Endothelial cell of umbilical vein (primary cell): ENCODE measurements around the gene XRCC2. TPM values are rescaled to one million over a fixed set of nuclear protein-coding genes. Genes with fewer than 3 reads are reported as not detected.

Experiments
- BruUV-seq: library from RNA; stranded (reverse); fragments of 400-500 nt; replicated peaks from 2 replicates; lab custom pipeline; 2021; lab: Mats Ljungman, UMichigan
- CTCF ChIA-PET: fragments of 300-600, 350-600 bp; sonication (Branson Sonifier 250); formaldehyde crosslinking; loops from one replicate; lab custom pipeline; 2021; ENCODE audit warnings: antibody characterized with exemption, inconsistent platforms; lab: Charles Lee
- POLR2A ChIA-PET: fragments of 300-600, 350-600 bp; sonication (Branson Sonifier 250); formaldehyde crosslinking; loops from one replicate; lab custom pipeline; 2021; ENCODE audit warnings: antibody characterized with exemption, inconsistent platforms; lab: Charles Lee
- DNase-seq: peaks from one replicate; pipeline ENCODE4 v3.0.0-alpha.2; 2011; ENCODE audit warnings: low read depth, low spot score
- FAIRE-seq: peaks from 2 replicates; lab custom pipeline; 2011; peaks lifted over from hg19 to GRCh38; lab: Jason Lieb, UNC
- H2AFZ ChIP-seq: 2 replicates; pipeline ENCODE4 v1.6.0; 2012; ENCODE audit warnings: low read depth, low read length, control low read depth, inconsistent platforms
- H3K27ac ChIP-seq: 2 replicates; pipeline ENCODE4 v1.5.1; 2011; ENCODE audit warnings: low read depth, mild to moderate bottlenecking, control low read depth, low read length, moderate library complexity; ENCODE audit not compliant: insufficient read depth
- H3K27me3 ChIP-seq, 2 experiments: 2 replicates each; pipeline versions ENCODE4 v1.6.0 to v1.6.1; 2011; ENCODE audit warnings: low read length in 2 of 2, mixed read lengths in 1 of 2; ENCODE audit not compliant: control insufficient read depth in 2 of 2, insufficient read depth in 2 of 2
- H3K36me3 ChIP-seq, 2 experiments: 2 replicates in 1 of 2; 3 replicates in 1 of 2; pipeline ENCODE4 v1.5.1; 2011; ENCODE audit warnings: low read length in 2 of 2, mild to moderate bottlenecking in 1 of 2, moderate library complexity in 1 of 2; ENCODE audit not compliant: control insufficient read depth in 2 of 2, insufficient read depth in 2 of 2; ENCODE audit errors: extremely low read depth in 1 of 2
- H3K4me1 ChIP-seq: 3 replicates; pipeline ENCODE4 v1.5.1; 2011; ENCODE audit warnings: mild to moderate bottlenecking, low read length; ENCODE audit not compliant: control insufficient read depth, insufficient read depth; ENCODE audit errors: extremely low read depth
- H3K4me2 ChIP-seq: 2 replicates; pipeline ENCODE4 v1.6.1; 2011; ENCODE audit warnings: low read length, control low read depth, mixed read lengths; ENCODE audit not compliant: insufficient read depth
- H3K4me3 ChIP-seq, 3 experiments: fragments of 200-600 bp in 1 of 3; sonication (generic), shearing (Covaris generic) in 1 of 3; replicated peaks in 1 of 3; 2 replicates each; pipeline ENCODE4 v1.5.1; 2011 to 2016; ENCODE audit warnings: control low read depth in 3 of 3, low read length in 3 of 3, mild to moderate bottlenecking in 2 of 3, inconsistent platforms in 1 of 3, low read depth in 1 of 3, moderate library complexity in 1 of 3; ENCODE audit not compliant: insufficient read depth in 1 of 3
- H3K79me2 ChIP-seq: 2 replicates; pipeline ENCODE4 v1.6.0; 2012; ENCODE audit warnings: low read length, inconsistent platforms; ENCODE audit not compliant: control insufficient read depth, insufficient read depth
- H3K9ac ChIP-seq: replicated peaks from 2 replicates; pipeline ENCODE3; 2011; ENCODE audit warnings: low read length, control low read depth; ENCODE audit not compliant: insufficient read depth; ENCODE audit errors: extremely low read depth
- H3K9me1 ChIP-seq: replicated peaks from 3 replicates; pipeline ENCODE4 v1.6.0; 2011; ENCODE audit warnings: mild to moderate bottlenecking, low read length; ENCODE audit not compliant: control insufficient read depth, insufficient read depth; ENCODE audit errors: extremely low read depth
- H3K9me3 ChIP-seq: replicated peaks from 2 replicates; pipeline ENCODE4 v1.5.1; 2012; ENCODE audit warnings: low read length, inconsistent platforms; ENCODE audit not compliant: control insufficient read depth, insufficient read depth
- H4K20me1 ChIP-seq: replicated peaks from 2 replicates; pipeline ENCODE3; 2011; ENCODE audit warnings: mild to moderate bottlenecking, low read length; ENCODE audit not compliant: control insufficient read depth, insufficient read depth; ENCODE audit errors: extremely low read depth
- CTCF ChIP-seq, 2 donors: IDR thresholded peaks; 1 replicate in 1 of 2; 2 replicates in 1 of 2; pipeline ENCODE4 v1.5.1; 2011; ENCODE audit warnings: low read length in 2 of 2, mild to moderate bottlenecking in 2 of 2, moderate library complexity in 2 of 2, control low read depth in 1 of 2, inconsistent platforms in 1 of 2, low read depth in 1 of 2; ENCODE audit not compliant: insufficient read depth in 1 of 2; ENCODE audit errors: extremely low read depth in 1 of 2
- GATA2 ChIP-seq: IDR thresholded peaks from 2 replicates; pipeline ENCODE4 v1.7.0; 2011; ENCODE audit warnings: low read depth, mild to moderate bottlenecking, moderate library complexity, mixed read lengths, low read length; ENCODE audit not compliant: insufficient read length, insufficient read depth
- JUN ChIP-seq: IDR thresholded peaks from 2 replicates; pipeline ENCODE4 v1.6.1; 2011; ENCODE audit warnings: borderline replicate concordance, low read depth; ENCODE audit not compliant: insufficient read length, insufficient read depth
- POLR2A ChIP-seq: IDR thresholded peaks from 2 replicates; pipeline ENCODE4 v1.6.1; 2012; ENCODE audit warnings: low read depth, mild to moderate bottlenecking, control low read depth, low read length
- POLR2AphosphoS5 ChIP-seq: IDR thresholded peaks from 2 replicates; pipeline ENCODE4 v1.6.1; 2012; ENCODE audit warnings: low read depth, mild to moderate bottlenecking, control low read depth, low read length, moderate library complexity; ENCODE audit not compliant: insufficient read depth
- dilution Hi-C: fragments of 300-500 bp; cut with MboI; formaldehyde crosslinking; loops from one replicate; pipeline ENCODE4 v1.15.0; 2019; ENCODE audit warnings: low sequenced_read_pairs; ENCODE audit not compliant: extremely low pct_ligation_motif_present
- intact Hi-C: fragments of 100-400 bp; cut with micrococcal nuclease; formaldehyde crosslinking; loops from one replicate; pipeline ENCODE4 v1.10.0; 2022
- polyA plus RNA-seq, 4 experiments: library from polyadenylated mRNA; depleted of rRNA in 3 of 4; stranded (reverse) in 3 of 4; unstranded in 1 of 4; fragments of >200 nt; gene quantifications; 2 replicates each; pipeline versions ENCODE4 v1.2.1 to v1.2.3, GENCODE V29; 2011 to 2012; ENCODE audit warnings: missing spikeins in 1 of 4
- total RNA-seq: library from RNA; stranded (reverse); gene quantifications from 2 replicates; pipeline ENCODE4 v1.2.3, GENCODE V29; 2021

The XRCC2 gene
- total and polyA plus RNA-seq, 2 donors (not counting 3 experiments of a cell fraction or from before 2014, with no cell fraction given): 2.4 to 8.8 TPM

DNA sequence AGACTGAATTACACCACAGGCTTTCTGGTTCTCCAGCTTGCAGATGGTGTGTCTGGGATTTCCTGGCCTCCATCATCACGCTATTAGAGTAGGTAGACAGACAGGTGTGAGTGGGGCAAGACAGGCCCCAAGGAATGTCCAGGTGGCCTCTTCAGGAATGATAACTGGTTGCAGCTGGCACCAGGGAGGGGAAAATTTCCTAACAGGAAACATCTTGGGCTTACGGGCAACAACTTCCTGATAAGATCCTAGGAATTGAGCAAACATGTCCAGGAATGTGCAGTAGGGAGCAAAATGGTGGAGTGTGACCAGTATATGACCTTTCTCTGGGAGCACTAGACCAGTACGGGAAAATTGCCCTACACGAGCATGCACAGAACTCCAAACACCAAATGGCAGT lies 11.3 kb downstream of the XRCC2 start:
- Histone ChIP-seq H2AFZ (peak overlapping the region; percentile 42), H3K4me1 (peaks cover 13% of the 10 kb centered on the region), H3K27me3 (no peaks in the 10 kb centered on the region), H3K4me2 (peak overlapping the region; percentile 1), H3K79me2 (peaks cover 9% of the 10 kb centered on the region), H3K9ac (no peak overlapping the region), H3K36me3 (no peaks in the 10 kb centered on the region), H3K27ac (peak overlapping the region; percentile 64), H3K9me3 (no peaks in the 10 kb centered on the region), H3K4me3 (no peak overlapping the region), H3K9me1 (no peaks in the 10 kb centered on the region), H4K20me1 (no peaks in the 10 kb centered on the region)
- dilution Hi-C loops: no loop called here
- ChIA-PET POLR2A (no interaction called here), CTCF (interaction anchor here (1.3 to 2.1 kb wide), 2 partner anchors 26 to 42 kb away, joined by 5 to 6 read pairs; no protein-coding TSS in a partner anchor)
- intact Hi-C loops: loop anchor here (1.0 to 2.0 kb wide), 2 partner anchors 11 to 228 kb away; partner anchors contain the start of gene KMT2C
- BruUV-seq: no TSS peak
- peak; percentile 56 for TF ChIP-seq POLR2AphosphoS5
- no peak for TF ChIP-seq JUN
- DNase-seq (peak; percentile 78), FAIRE-seq (peak; percentile 82)

GRCh38 chr7:152663931-152664330 lies 12.0 kb downstream of the XRCC2 start:
- no TSS peak for BruUV-seq
- Histone ChIP-seq H2AFZ (no peak overlapping the region), H3K79me2 (peaks cover 9% of the 10 kb centered on the region)

More at GRCh38 chr7:152663931-152664330, 12.0 kb downstream of the XRCC2 start:
- CTCF ChIA-PET: interaction anchor here (1.3 to 2.1 kb wide), 2 partner anchors 25 to 43 kb away, joined by 5 to 6 read pairs; no protein-coding TSS in a partner anchor
- peak; percentile 64 for DNase-seq
- peak overlapping the region; percentile 32 for H3K4me2 ChIP-seq
- no peaks in the 10 kb centered on the region for H3K36me3 ChIP-seq
- H3K27ac ChIP-seq: peak overlapping the region; percentile 64
- intact Hi-C loops (loop anchor here (1.0 to 2.0 kb wide), 2 partner anchors 11 to 227 kb away; partner anchors contain the start of gene KMT2C), dilution Hi-C loops (no loop called here)
- H3K4me3 ChIP-seq: no peak overlapping the region
- no peaks in the 10 kb centered on the region for H3K9me1 ChIP-seq
- POLR2A ChIA-PET: interaction anchor here (0.7 kb wide), 1 partner anchor 352 kb away, joined by 3 read pairs; no protein-coding TSS in a partner anchor
- H3K9ac ChIP-seq: no peak overlapping the region
- peak; percentile 81 for FAIRE-seq
- no peaks in the 10 kb centered on the region for H3K9me3 ChIP-seq
- H3K4me1 ChIP-seq: peaks cover 13% of the 10 kb centered on the region
- no peaks in the 10 kb centered on the region for H3K27me3 ChIP-seq
- TF ChIP-seq CTCF (IDR thresholded peaks at IDR 0.05; ENCODE audit: extremely low read depth in 1 of 2, insufficient read depth in 1 of 2, low read depth in 1 of 2, low read length in 2 of 2): no peak
- peak; percentile 18 for TF ChIP-seq POLR2A
- TF ChIP-seq GATA2: no peak
- TF ChIP-seq POLR2AphosphoS5: no peak
- no peaks in the 10 kb centered on the region for H4K20me1 ChIP-seq
